Large intestine (tissue), 3 donors: ENCODE data around the gene ARL3. TPM values are rescaled to one million over a fixed set of nuclear protein-coding genes. Genes with fewer than 3 reads are reported as not detected.
"Not testable (repeated sequence)": the region's sequence is repeated elsewhere in the genome, so short reads cannot be mapped to it uniquely, and the experiment has no call there.

ENCODE experiments used
- DNase-seq, 2 donors: peaks; one replicate each; pipeline versions ENCODE4 v3.0.0 to v3.0.0-alpha.2; 2013
- H3K27ac ChIP-seq: one replicate; pipeline ENCODE4 v1.5.1; 2013; ENCODE audit warnings: low read length
- H3K27me3 ChIP-seq: 2 replicates; pipeline ENCODE4 v1.6.1; 2013; ENCODE audit warnings: low read length; ENCODE audit not compliant: control insufficient read depth, insufficient read depth
- H3K36me3 ChIP-seq: 2 replicates; pipeline ENCODE4 v1.6.1; 2013; ENCODE audit warnings: low read length; ENCODE audit not compliant: control insufficient read depth, insufficient read depth
- H3K4me1 ChIP-seq: one replicate; pipeline ENCODE4 v1.6.1; 2013; ENCODE audit warnings: low read length; ENCODE audit not compliant: control insufficient read depth, insufficient read depth
- H3K4me3 ChIP-seq: one replicate; pipeline ENCODE4 v1.5.1; 2013; ENCODE audit warnings: low read length
- H3K9me3 ChIP-seq: one replicate; pipeline ENCODE4 v1.6.1; 2013; ENCODE audit warnings: mild to moderate bottlenecking, low read depth, low read length, moderate library complexity; ENCODE audit not compliant: control insufficient read depth
- WGBS: methylation state at CpG from one replicate; pipeline ENCODE4 v1.1.5; 2013; ENCODE audit warnings: low lambda C conversion rate; ENCODE audit not compliant: insufficient coverage; 5-methylcytosine and 5-hydroxymethylcytosine counted together
- polyA plus RNA-seq: library from polyadenylated mRNA; unstranded; fragments of 120-200 nt; gene quantifications from one replicate; pipeline ENCODE4 v1.2.1, GENCODE V29; 2013

Gene ARL3
- polyA plus RNA-seq, 1 donor: 9.0 TPM

- Histone ChIP-seq H3K9me3 (no peaks in the 10 kb centered on the region), H3K36me3 (no peaks in the 10 kb centered on the region), H3K4me1 (no peaks in the 10 kb centered on the region), H3K27ac (no peak overlapping the region), H3K27me3 (no peaks in the 10 kb centered on the region), H3K4me3 (no peak overlapping the region)
- 67% methylated on average over 1 of the region's 2 CpGs for WGBS
- DNase-seq: no peak
Measured at GRCh38 chr10:102705531-102705930, 8.7 kb downstream of the ARL3 start.

GRCh38 chr10:102704915-102705314 is 9.3 kb downstream of the ARL3 start:
- WGBS: 80% methylated on average over 1 of the region's 6 CpGs

GRCh38 chr10:102702742-102703141 is 11.5 kb downstream of the ARL3 start:
- H3K4me3 ChIP-seq: no peak overlapping the region
- WGBS: no CpG with 5 or more reads among the region's 2 CpGs
- H3K9me3 ChIP-seq: no peaks in the 10 kb centered on the region
- no peak for DNase-seq
- H3K27me3 ChIP-seq: no peaks in the 10 kb centered on the region
- no peak overlapping the region for H3K27ac ChIP-seq
- peaks cover 12% of the 10 kb centered on the region for H3K36me3 ChIP-seq
- no peaks in the 10 kb centered on the region for H3K4me1 ChIP-seq

More at GRCh38 chr10:102704915-102705314, 9.3 kb downstream of the ARL3 start:
- H3K27ac ChIP-seq: no peak overlapping the region
- no peak for DNase-seq
- no peaks in the 10 kb centered on the region for H3K27me3 ChIP-seq
- no peaks in the 10 kb centered on the region for H3K4me1 ChIP-seq
- no peaks in the 10 kb centered on the region for H3K9me3 ChIP-seq
- H3K36me3 ChIP-seq: no peaks in the 10 kb centered on the region
- no peak overlapping the region for H3K4me3 ChIP-seq

- H3K27me3 ChIP-seq: no peaks in the 10 kb centered on the region
- 100% methylated on average over 1 of the region's 3 CpGs for WGBS
- no peaks in the 10 kb centered on the region for H3K4me1 ChIP-seq
- no peak overlapping the region for H3K27ac ChIP-seq
- DNase-seq: no peak
- no peaks in the 10 kb centered on the region for H3K9me3 ChIP-seq
- H3K36me3 ChIP-seq: peaks cover 13% of the 10 kb centered on the region
- H3K4me3 ChIP-seq: no peak overlapping the region
Measured at GRCh38 chr10:102701796-102702195, 12.4 kb downstream of the ARL3 start.

- no CpG with 5 or more reads among the region's 3 CpGs for WGBS
- Histone ChIP-seq H3K4me1 (no peaks in the 10 kb centered on the region), H3K27me3 (no peaks in the 10 kb centered on the region), H3K9me3 (no peaks in the 10 kb centered on the region), H3K27ac (no peak overlapping the region), H3K36me3 (peaks cover 17% of the 10 kb centered on the region), H3K4me3 (no peak overlapping the region)
- DNase-seq: no peak
Measured at GRCh38 chr10:102701272-102701671, 12.9 kb downstream of the ARL3 start.

GRCh38 chr10:102698894-102699293 is 15.3 kb downstream of the ARL3 start:
- Histone ChIP-seq H3K4me3 (no peak overlapping the region), H3K27ac (no peak overlapping the region), H3K4me1 (no peaks in the 10 kb centered on the region), H3K9me3 (no peaks in the 10 kb centered on the region), H3K27me3 (no peaks in the 10 kb centered on the region), H3K36me3 (peaks cover 17% of the 10 kb centered on the region)
- no peak for DNase-seq
- WGBS: 100% methylated on average over 1 of the region's 2 CpGs

- Histone ChIP-seq H3K4me3 (no peak overlapping the region), H3K36me3 (peaks cover 17% of the 10 kb centered on the region), H3K9me3 (no peaks in the 10 kb centered on the region), H3K27me3 (no peaks in the 10 kb centered on the region), H3K4me1 (no peaks in the 10 kb centered on the region), H3K27ac (no peak overlapping the region)
- 100% methylated on average over 1 of the region's 3 CpGs for WGBS
- DNase-seq: no peak
Measured at GRCh38 chr10:102696736-102697135, 17.5 kb downstream of the ARL3 start.

GRCh38 chr10:102695401-102695800 is 18.8 kb downstream of the ARL3 start:
- not testable (repeated sequence) for H3K9me3 ChIP-seq

GRCh38 chr10:102691285-102692066 is 22.7 kb downstream of the ARL3 start:
- Histone ChIP-seq H3K4me1 (no peaks in the 10 kb centered on the region), H3K4me3 (no peak overlapping the region), H3K36me3 (peaks cover under 1% of the 10 kb centered on the region), H3K27ac (no peak overlapping the region), H3K9me3 (no peaks in the 10 kb centered on the region), H3K27me3 (no peaks in the 10 kb centered on the region)
- no peak for DNase-seq
- WGBS: 100% methylated on average over 1 of the region's 8 CpGs

More at GRCh38 chr10:102695401-102695800, 18.8 kb downstream of the ARL3 start:
- no CpG with 5 or more reads among the region's 10 CpGs for WGBS
- not testable (repeated sequence) for DNase-seq, H3K27ac ChIP-seq, H3K4me1 ChIP-seq, H3K4me3 ChIP-seq, H3K27me3 ChIP-seq
- peaks cover 17% of the 10 kb centered on the region for H3K36me3 ChIP-seq

GRCh38 chr10:102683736-102684135 is 30.5 kb downstream of the ARL3 start:
- Histone ChIP-seq H3K4me3 (no peak overlapping the region), H3K4me1 (peaks cover 5% of the 10 kb centered on the region), H3K9me3 (no peaks in the 10 kb centered on the region), H3K36me3 (peaks cover 11% of the 10 kb centered on the region), H3K27me3 (no peaks in the 10 kb centered on the region), H3K27ac (no peak overlapping the region)
- 90% methylated on average over 2 of the region's 5 CpGs for WGBS
- no peak for DNase-seq

GRCh38 chr10:102682981-102683380 is 31.2 kb downstream of the ARL3 start:
- Histone ChIP-seq H3K27ac (no peak overlapping the region), H3K36me3 (peaks cover 11% of the 10 kb centered on the region), H3K4me1 (peaks cover 9% of the 10 kb centered on the region), H3K27me3 (no peaks in the 10 kb centered on the region), H3K4me3 (no peak overlapping the region), H3K9me3 (no peaks in the 10 kb centered on the region)
- DNase-seq: no peak
- 100% methylated on average over 1 of the region's 4 CpGs for WGBS
